ENCODE measurements around the gene CHD3.
A peak's percentile ranks its signal among the peaks of the same experiment; 100 is the strongest.
"Not testable (repeated sequence)": the region's sequence is repeated elsewhere in the genome, so short reads cannot be mapped to it uniquely, and the experiment has no call there.

CHD3 gene

GRCh38 chr17:7850701-7851437 is 37.7 kb upstream of the CHD3 start:
- no peak for DNase-seq

GRCh38 chr17:7851438-7852261 is 36.9 kb upstream of the CHD3 start:
- DNase-seq, result peak; percentile 85

- DNase-seq, result no peak
Measured at GRCh38 chr17:7852262-7852670, 36.3 kb upstream of the CHD3 start.

- no peak for DNase-seq
Measured at GRCh38 chr17:7852919-7853690, 35.5 kb upstream of the CHD3 start.

GRCh38 chr17:7853691-7854038 is 34.9 kb upstream of the CHD3 start:
- no peak for DNase-seq

- DNase-seq, result no peak
Measured at GRCh38 chr17:7854078-7854777, 34.4 kb upstream of the CHD3 start.

GRCh38 chr17:7854851-7855659 is 33.5 kb upstream of the CHD3 start, which contains the start of gene TMEM88:
TSS of gene TMEM88 (plus strand) at chr17:7855066. CDS start at chr17:7855075, 9 bp downstream.
- no peak for DNase-seq

- no peak for DNase-seq
Measured at GRCh38 chr17:7855660-7856010, 33.0 kb upstream of the CHD3 start.

- no peak for DNase-seq
Measured at GRCh38 chr17:7856011-7856810, 32.4 kb upstream of the CHD3 start.

GRCh38 chr17:7856811-7857712 is 31.5 kb upstream of the CHD3 start, which contains the start of gene NAA38:
TSS of gene NAA38 (minus strand) at chr17:7857559. CDS start at chr17:7857463, 96 bp downstream.
- DNase-seq, result peak; percentile 100

- DNase-seq, result peak; percentile 99
Measured at GRCh38 chr17:7857713-7858521, 30.7 kb upstream of the CHD3 start, which contains the start of gene CYB5D1. TSS of gene CYB5D1 (plus strand) at chr17:7858003. CDS start at chr17:7858135, 132 bp downstream.

GRCh38 chr17:7858522-7858810 is 30.1 kb upstream of the CHD3 start:
- DNase-seq, result peak; percentile 53

- DNase-seq, result no peak
Measured at GRCh38 chr17:7859028-7859427, 29.6 kb upstream of the CHD3 start.

GRCh38 chr17:7862692-7863437 is 25.7 kb upstream of the CHD3 start:
- peak; percentile 17 for DNase-seq

GRCh38 chr17:7864384-7864783 is 24.2 kb upstream of the CHD3 start:
- DNase-seq, result not testable (repeated sequence)

- DNase-seq, result no peak
Measured at GRCh38 chr17:7864995-7865650, 23.5 kb upstream of the CHD3 start.

GRCh38 chr17:7867881-7868329 is 20.7 kb upstream of the CHD3 start:
- no peak for DNase-seq

GRCh38 chr17:7873051-7873450 is 15.5 kb upstream of the CHD3 start:
- no peak for DNase-seq

All from SHP77 treated with DMSO at 0.1 percent for 48 hours (cell line).